Measurements from ENCODE around the gene VCX3A. TPM values are rescaled to one million over a fixed set of nuclear protein-coding genes. Genes with fewer than 3 reads are reported as not detected.
"Not testable (repeated sequence)": the region's sequence is repeated elsewhere in the genome, so short reads cannot be mapped to it uniquely, and the experiment has no call there.

Gene VCX3A
- total RNA-seq (2021; fragmentation: NEBNext Ultra II Directional; extraction: Animal tissue kit (Norgen Biotek cat#: 25700)), result not detected
- long read RNA-seq, result 0 reads

DNA sequence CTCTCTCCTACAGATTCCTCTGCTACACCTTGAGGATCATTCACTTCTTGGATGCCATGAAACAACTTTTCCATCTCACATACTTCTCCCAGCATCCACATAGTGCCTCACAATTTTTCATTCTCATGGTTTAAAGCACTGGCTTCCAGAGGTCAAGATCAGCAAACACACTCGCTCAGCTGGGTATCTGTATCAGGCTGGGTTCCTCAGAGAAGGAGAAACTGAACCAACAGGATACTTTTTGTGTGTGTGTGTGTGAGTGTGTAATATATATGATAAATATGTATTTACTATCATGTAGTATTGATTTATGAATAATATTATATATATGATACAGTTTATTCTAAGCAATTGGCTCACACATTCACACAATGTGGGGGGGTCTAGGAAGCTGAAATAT is at the start of gene VCX3A:
VCX3A (minus strand) TSS at position 101 of the 400 bp plus-strand sequence. CDS start 621 bp downstream, outside the sequence.
- DNase-seq; H3K36me3 Mint-ChIP-seq (ENCODE audit: low read depth); H3K4me1 Mint-ChIP-seq (ENCODE audit: low read depth); H3K27ac Mint-ChIP-seq; H3K27me3 Mint-ChIP-seq (ENCODE audit: insufficient read depth); H3K4me3 Mint-ChIP-seq; H3K9me3 Mint-ChIP-seq: not testable (repeated sequence)

DNA sequence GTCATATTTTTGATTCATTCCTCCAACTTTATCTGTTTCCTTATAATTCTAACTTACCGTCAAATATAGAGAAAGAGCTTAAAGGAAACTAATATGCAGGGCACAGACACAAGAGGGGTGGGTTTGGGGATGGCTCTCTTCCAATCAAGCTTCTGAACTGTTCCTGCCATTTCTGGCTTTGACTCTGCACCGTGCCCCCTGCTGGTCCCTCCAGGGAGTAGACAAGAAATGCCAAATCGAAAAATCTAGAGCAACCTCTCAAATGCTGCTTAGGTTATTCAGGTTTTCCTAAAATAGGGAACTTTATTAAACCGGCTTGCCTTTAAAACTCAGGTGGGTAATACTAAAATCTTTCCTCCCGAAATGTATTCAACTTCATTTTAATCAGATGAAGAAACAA is 39.8 kb upstream of the VCX3A start:
- TF ChIP-seq, protein P1, sequence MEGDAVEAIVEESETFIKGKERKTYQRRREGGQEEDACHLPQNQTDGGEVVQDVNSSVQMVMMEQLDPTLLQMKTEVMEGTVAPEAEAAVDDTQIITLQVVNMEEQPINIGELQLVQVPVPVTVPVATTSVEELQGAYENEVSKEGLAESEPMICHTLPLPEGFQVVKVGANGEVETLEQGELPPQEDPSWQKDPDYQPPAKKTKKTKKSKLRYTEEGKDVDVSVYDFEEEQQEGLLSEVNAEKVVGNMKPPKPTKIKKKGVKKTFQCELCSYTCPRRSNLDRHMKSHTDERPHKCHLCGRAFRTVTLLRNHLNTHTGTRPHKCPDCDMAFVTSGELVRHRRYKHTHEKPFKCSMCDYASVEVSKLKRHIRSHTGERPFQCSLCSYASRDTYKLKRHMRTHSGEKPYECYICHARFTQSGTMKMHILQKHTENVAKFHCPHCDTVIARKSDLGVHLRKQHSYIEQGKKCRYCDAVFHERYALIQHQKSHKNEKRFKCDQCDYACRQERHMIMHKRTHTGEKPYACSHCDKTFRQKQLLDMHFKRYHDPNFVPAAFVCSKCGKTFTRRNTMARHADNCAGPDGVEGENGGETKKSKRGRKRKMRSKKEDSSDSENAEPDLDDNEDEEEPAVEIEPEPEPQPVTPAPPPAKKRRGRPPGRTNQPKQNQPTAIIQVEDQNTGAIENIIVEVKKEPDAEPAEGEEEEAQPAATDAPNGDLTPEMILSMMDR (IDR thresholded peaks at IDR 0.05), result no peak
- Mint-ChIP-seq H3K27me3 (ENCODE audit: insufficient read depth) (no peaks in the 10 kb centered on the region), H3K36me3 (ENCODE audit: low read depth) (no peaks in the 10 kb centered on the region), H3K4me3 (no peak overlapping the region), H3K9me3 (peaks cover 4% of the 10 kb centered on the region; the same call in 1 of the 2 replicates), H3K27ac (no peak overlapping the region), H3K4me1 (ENCODE audit: low read depth) (no peaks in the 10 kb centered on the region)
- no peak for DNase-seq

DNA sequence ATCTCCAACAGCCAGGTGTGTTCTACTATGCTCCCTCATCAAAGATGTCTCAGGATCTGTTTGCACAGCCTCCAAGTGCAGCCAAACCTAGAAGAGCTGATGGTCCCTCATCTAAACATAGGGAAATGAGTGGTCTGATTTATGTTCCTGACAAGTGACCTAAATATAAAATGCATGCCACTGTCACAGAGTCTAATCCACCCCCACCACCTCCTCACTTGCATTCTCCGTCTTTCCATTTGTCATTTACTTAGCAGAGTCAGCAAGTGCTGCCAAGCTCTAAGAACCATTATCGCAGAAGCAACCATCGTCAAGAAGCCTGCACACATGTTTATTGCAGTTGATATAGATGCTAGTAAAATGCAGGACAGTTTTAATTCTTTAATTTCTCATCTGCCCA is 33.1 kb upstream of the VCX3A start:
- H3K9me3 Mint-ChIP-seq, result no peaks in the 10 kb centered on the region
- H3K27ac Mint-ChIP-seq, result no peak overlapping the region

DNA sequence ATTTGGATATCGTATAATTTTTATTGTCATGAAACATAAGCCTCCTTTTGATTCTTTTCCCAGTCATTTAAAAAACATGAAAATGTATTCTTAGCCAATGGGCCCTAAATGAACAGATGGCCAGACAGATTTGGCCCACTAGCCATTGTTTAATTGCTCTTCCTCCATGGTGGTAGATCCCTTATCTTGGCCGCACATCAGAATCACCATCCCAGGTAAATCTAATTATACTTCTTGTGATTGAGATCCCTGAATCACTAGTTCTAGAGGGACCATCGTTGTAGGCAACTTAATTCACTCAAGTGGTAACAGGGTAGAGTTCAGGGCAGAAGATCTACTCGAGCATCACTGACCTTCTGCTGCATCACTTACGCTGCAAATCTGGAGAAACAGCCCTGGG is 24.1 kb upstream of the VCX3A start:
- Mint-ChIP-seq H3K27ac (no peak overlapping the region), H3K4me3 (no peak overlapping the region), H3K36me3 (ENCODE audit: low read depth) (peaks cover 1% of the 10 kb centered on the region), H3K9me3 (peaks cover 16% of the 10 kb centered on the region), H3K4me1 (ENCODE audit: low read depth) (no peaks in the 10 kb centered on the region), H3K27me3 (ENCODE audit: insufficient read depth) (no peaks in the 10 kb centered on the region; the same call in 1 of the 2 replicates)
- TF ChIP-seq, protein P1 (IDR thresholded peaks at IDR 0.05), result no peak
- DNase-seq, result no peak

More for the DNA sequence above, 33.1 kb upstream of the VCX3A start:
- H3K4me1 Mint-ChIP-seq (ENCODE audit: low read depth), result no peaks in the 10 kb centered on the region
- no peaks in the 10 kb centered on the region for H3K36me3 Mint-ChIP-seq (ENCODE audit: low read depth)
- H3K27me3 Mint-ChIP-seq (ENCODE audit: insufficient read depth), result no peaks in the 10 kb centered on the region; the same call in 1 of the 2 replicates
- no peak overlapping the region for H3K4me3 Mint-ChIP-seq
- DNase-seq, result no peak
- TF ChIP-seq, protein P1 (IDR thresholded peaks at IDR 0.05), result no peak

DNA sequence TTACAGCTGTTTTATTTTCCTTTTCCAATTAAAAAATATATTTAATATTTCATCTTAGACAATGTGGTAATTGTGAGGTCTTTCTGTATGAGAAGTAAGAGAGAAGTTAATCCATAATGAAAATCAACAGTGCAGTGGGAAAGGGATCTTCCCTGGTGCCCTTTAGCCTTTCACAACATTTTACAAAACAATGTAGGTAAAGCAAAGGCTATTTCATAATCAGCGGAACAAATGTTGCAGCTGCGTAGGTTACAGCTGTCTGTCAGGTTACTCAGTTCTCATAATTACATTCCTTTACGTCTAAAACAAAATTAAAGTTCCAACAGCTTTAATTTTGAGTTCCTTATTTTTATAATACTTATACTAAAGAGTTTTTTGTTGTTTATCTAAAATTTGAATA is 22.8 kb upstream of the VCX3A start:
- TF ChIP-seq, protein P1 (IDR thresholded peaks at IDR 0.05), result no peak
- no peak overlapping the region for H3K4me3 Mint-ChIP-seq
- no peaks in the 10 kb centered on the region for H3K4me1 Mint-ChIP-seq (ENCODE audit: low read depth)
- H3K27me3 Mint-ChIP-seq (ENCODE audit: insufficient read depth), result no peaks in the 10 kb centered on the region
- H3K27ac Mint-ChIP-seq, result no peak overlapping the region
- DNase-seq, result no peak
- H3K36me3 Mint-ChIP-seq (ENCODE audit: low read depth), result peaks cover 5% of the 10 kb centered on the region
- H3K9me3 Mint-ChIP-seq, result peaks cover 25% of the 10 kb centered on the region

DNA sequence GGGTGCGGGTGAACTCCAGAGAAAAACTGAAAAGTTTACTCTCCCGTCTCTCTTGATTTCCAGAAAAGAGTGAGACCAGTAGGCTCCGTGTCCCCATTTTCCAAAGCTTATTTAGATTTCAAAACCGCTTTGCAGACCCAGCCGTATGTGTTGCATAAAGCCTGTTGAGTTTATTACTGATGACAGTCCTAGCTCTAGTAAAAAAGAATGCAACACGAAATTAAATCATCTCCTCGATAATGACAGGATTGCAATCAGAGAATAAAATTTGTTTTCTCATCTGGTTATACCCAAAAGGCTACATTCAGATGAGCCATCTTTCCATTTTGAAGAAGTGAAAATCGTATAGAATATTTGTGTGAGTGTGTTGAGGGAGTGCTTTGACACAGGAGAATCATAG is 16.1 kb upstream of the VCX3A start:
- TF ChIP-seq, protein P1 (IDR thresholded peaks at IDR 0.05), result no peak
- no peaks in the 10 kb centered on the region for H3K27me3 Mint-ChIP-seq (ENCODE audit: insufficient read depth)
- no peak overlapping the region for H3K27ac Mint-ChIP-seq
- H3K4me1 Mint-ChIP-seq (ENCODE audit: low read depth), result no peaks in the 10 kb centered on the region
- H3K4me3 Mint-ChIP-seq, result no peak overlapping the region
- peaks cover 5% of the 10 kb centered on the region for H3K36me3 Mint-ChIP-seq (ENCODE audit: low read depth)
- no peak for DNase-seq
- H3K9me3 Mint-ChIP-seq, result peaks cover 22% of the 10 kb centered on the region
